Measurements from ENCODE around the gene DPP9.

The DPP9 gene

DNA sequence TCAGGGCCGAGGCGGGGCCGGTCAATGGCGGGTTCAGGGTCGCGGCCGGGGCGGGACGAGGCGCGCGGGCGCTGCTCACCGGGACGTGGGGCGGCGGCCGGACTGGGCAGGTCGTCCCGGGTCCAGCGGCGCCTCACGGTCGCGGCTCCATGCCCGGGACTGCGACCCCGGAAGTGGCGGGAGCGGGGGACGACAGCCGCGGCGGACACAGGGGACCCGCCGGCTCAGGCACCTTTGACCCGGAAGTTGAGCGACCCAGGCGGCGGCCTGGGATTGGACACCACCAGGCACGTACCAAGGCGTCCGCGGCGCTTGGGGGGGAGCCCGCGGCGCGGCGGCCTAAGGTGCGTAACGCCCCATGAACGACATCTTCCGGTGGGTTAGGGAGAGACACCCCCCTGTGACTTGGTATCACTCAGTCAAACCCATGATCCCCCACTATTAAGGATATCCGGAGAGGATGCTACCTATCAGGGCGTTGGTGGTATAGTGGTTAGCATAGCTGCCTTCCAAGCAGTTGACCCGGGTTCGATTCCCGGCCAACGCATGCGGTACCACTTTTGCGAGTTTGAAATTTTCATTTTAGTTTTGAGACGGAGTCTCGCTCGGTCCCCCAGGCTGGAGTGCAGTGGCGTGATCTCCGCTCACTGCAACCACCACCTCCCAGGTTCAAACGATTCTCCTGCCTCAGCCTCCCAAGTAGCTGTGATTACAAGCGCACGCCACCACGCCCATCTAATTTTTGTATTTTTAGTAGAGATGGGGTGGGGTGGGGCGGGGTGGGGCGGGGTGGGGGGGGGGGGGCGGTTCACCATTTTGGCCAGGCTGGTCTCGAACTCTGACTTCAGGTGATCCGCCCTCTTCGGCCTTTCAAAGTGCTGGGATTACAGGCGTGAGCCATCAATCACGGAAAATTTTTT, at the start of gene DPP9:
DPP9 (minus strand) TSS at position 248 of the 920 bp plus-strand sequence. CDS start 3,936 bp downstream, outside the sequence.
- H3K9ac ChIP-seq (ENCODE audit: low read depth, low read length): peak within 1 kb of the TSS; percentile 73
- H3K4me1 ChIP-seq (ENCODE audit: insufficient read depth, low read length): peaks cover 7% of the 10 kb centered on the region; the same call in 1 of the 2 replicates
- no peaks in the 10 kb centered on the region for H3K9me3 ChIP-seq (ENCODE audit: control insufficient read depth, insufficient read depth, low read length)
- H3K36me3 ChIP-seq (ENCODE audit: insufficient read depth, low read length): peaks cover 3% of the 10 kb centered on the region; the same call in 1 of the 2 replicates

DNA sequence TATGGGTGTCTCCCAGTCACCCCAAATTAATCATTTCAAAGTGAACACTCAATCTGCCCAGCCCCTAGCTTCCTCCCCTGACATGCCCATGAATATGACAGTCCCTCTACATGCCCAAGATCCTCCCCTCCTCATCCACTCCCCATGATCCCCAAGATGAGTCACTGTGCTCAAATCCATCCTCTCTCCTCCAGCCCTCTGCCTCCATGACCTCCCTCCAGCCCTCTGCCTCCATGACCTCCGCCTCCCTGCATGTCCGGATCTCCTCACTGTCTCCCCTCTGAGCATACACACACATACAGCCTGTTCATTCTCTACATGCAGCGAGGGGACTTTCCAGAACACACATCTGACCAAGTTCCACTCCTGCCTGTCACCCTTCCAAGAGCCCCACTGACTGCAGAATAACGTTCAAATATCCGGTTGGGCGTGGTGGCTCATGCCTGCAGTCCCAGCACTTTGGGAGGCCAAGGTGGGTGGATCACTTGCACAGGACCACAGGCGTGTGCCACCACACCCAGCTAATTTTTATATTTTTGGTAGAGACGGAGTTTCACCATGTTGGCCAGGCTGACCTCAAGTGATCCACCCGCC, 49.5 kb upstream of the DPP9 start:
- no peaks in the 10 kb centered on the region for H3K36me3 ChIP-seq (ENCODE audit: insufficient read depth, low read length)
- H3K4me1 ChIP-seq (ENCODE audit: insufficient read depth, low read length): no peaks in the 10 kb centered on the region
- no peak overlapping the region for H3K9ac ChIP-seq (ENCODE audit: low read depth, low read length)
- no peaks in the 10 kb centered on the region for H3K9me3 ChIP-seq (ENCODE audit: control insufficient read depth, insufficient read depth, low read length)

DNA sequence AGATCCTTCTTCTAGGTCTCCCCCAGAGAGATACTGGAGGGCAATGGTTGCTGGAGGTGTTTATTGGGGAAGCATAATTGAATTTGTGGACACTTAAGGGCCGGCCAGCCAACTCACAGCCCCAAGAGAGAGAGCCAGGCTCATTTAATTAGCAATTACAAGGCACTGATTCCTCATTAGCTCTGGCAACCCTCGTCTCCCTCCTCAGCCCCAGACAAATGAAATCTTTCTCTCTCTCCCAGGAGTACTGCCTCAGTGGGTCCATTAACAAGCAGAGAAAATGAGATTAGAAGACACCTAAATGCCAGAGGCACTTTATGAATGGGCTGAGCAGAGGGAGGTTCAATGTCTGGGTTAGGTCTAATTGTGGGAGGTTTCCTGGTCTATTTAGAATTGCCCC, 48.9 kb upstream of the DPP9 start:
- Histone ChIP-seq H3K9ac (ENCODE audit: low read depth, low read length) (no peak overlapping the region), H3K4me1 (ENCODE audit: insufficient read depth, low read length) (no peaks in the 10 kb centered on the region), H3K9me3 (ENCODE audit: control insufficient read depth, insufficient read depth, low read length) (no peaks in the 10 kb centered on the region), H3K36me3 (ENCODE audit: insufficient read depth, low read length) (no peaks in the 10 kb centered on the region)

DNA sequence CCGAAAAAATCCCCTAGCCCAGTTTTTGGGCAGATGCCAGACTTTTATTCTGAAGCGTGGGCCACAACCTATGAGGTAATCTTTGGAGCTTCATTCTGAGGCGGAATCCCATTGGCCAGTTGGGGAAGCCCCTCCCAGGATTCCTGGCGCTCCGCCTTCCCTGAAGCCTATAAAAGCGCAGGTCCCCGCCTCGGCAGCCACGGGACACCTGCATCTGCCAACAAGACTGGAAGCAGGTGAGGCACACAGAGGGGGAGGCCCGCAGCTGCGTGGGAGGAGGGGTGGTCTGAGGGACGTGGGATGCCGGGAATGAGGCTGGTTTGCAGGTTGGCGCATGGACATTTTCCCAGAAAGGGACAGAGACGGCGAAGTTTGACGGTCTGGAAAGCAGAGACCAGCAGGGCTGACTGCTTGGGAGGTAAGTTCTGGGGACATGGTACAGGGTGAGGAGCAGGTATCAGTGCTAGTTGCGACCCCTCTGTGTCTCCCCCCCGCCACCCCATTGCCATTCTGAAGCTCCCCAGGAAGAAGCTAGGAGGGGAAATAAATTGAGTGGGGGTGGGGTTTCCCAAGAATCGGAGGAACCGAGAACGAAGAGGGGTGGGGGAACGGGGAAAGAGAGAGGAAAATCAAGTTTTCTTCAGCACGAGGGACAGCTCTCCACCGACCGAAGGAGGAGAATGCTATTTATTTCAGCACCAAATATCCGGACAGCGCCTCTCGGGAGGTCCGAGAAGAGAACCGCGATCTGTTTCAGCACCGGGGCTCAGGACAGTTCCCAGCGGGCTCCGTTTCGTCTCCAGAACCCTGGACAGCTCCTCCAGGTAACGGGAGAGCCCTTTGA, 45.5 kb upstream of the DPP9 start:
- H3K36me3 ChIP-seq (ENCODE audit: insufficient read depth, low read length): no peaks in the 10 kb centered on the region
- H3K4me1 ChIP-seq (ENCODE audit: insufficient read depth, low read length): no peaks in the 10 kb centered on the region
- no peaks in the 10 kb centered on the region for H3K9me3 ChIP-seq (ENCODE audit: control insufficient read depth, insufficient read depth, low read length)
- no peak overlapping the region for H3K9ac ChIP-seq (ENCODE audit: low read depth, low read length)

DNA sequence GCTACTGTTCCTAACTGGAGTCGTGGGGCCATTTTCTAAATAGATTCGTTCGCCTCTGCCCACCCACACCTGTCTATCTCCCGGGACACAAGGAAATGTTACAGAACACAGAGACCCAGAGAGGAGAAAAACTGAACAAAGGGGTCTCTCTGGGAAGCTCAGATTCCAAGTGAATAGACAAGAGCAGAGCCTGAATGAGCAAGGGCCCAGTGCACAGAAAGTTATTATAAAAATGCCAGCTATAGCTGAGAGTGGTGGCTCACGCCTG, 40.7 kb upstream of the DPP9 start:
- H3K4me1 ChIP-seq (ENCODE audit: insufficient read depth, low read length): no peaks in the 10 kb centered on the region
- no peak overlapping the region for H3K9ac ChIP-seq (ENCODE audit: low read depth, low read length)
- H3K36me3 ChIP-seq (ENCODE audit: insufficient read depth, low read length): no peaks in the 10 kb centered on the region
- no peaks in the 10 kb centered on the region for H3K9me3 ChIP-seq (ENCODE audit: control insufficient read depth, insufficient read depth, low read length)

DNA sequence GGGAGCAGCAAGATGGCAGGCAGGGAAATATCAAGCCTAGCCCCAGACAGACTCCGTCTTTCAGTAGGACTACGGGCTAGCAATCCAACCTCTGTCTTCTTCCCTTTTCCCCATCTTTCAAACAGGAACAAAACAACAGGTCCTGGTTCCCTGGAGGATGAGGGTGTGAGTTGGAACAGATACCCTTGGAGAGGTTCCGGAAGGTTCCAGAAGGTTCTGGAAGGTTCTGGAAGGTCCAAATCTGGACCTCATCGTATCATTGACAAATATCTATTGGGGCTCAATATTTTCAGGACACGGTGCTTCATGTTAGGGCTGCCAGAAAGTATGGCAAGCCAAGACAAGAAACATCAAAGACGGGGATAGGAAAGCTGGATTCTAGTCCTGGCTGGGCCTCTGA, 39.4 kb upstream of the DPP9 start:
- H3K9ac ChIP-seq (ENCODE audit: low read depth, low read length): no peak overlapping the region
- no peaks in the 10 kb centered on the region for H3K4me1 ChIP-seq (ENCODE audit: insufficient read depth, low read length)
- H3K9me3 ChIP-seq (ENCODE audit: control insufficient read depth, insufficient read depth, low read length): no peaks in the 10 kb centered on the region
- no peaks in the 10 kb centered on the region for H3K36me3 ChIP-seq (ENCODE audit: insufficient read depth, low read length)

DNA sequence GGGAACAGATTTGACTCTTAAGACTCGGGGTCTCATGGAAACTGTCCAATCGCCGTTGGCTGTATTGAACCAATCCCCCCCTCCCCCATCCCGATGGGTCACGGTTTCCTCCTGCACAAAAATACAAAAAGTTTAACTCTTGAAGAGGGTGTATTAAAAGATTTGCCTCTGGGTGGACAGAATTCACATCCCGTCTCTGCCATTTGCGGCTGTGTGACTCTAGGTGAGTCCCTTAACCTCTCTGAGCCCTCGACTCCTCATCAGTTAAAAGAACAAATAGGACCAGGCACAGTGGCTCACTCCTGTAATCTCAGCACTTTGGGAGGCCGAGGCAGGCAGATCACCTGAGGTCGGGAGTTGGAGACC, 36.6 kb upstream of the DPP9 start:
- peak overlapping the region; percentile 33; the same call in 1 of the 2 replicates for H3K9ac ChIP-seq (ENCODE audit: low read depth, low read length)
- H3K9me3 ChIP-seq (ENCODE audit: control insufficient read depth, insufficient read depth, low read length): no peaks in the 10 kb centered on the region

DNA sequence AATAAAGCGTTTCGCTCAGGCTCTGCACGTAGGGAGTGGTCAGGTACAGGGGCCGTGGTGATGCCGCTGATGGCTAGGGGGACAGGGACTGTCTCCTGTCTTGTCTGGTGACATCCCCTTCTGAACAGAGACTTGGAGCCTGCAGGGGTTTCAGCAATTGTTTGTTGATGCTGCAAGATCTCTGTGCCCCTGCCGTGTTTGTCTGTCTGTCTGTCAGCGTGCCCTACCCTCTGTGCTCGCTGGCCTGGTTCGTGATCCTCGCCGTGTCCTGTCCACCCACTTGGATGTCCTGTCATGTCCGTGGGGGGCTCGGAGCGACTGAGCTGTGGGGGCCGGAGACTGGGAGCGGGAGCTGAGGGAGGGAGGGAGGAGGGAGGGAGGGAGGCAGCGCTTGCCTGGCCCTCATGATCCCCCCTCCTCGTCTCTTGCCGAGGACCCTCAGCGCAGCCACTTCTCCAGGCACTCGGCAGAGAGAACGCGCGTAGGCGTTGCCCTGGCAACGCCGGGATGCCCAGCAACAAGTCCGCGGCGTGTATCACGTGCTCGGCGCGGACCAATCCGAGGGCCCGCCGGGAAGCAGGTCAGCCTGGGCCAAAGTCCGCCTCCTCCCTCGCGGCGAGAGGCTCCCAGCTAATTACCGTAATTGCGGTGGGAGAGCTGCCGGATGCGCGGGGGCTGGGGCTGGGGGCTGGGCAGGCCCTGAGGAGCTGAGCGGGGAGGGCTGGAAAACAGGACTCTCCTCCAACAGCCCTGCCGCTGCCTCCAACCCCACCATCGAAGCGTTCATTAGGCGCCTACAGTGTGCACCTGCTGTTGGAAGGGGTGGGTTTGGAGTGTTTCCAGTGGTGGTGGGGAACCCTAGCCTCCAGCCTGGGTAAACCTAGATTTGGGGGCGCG, 36.0 kb upstream of the DPP9 start:
- H3K9ac ChIP-seq (ENCODE audit: low read depth, low read length): peak overlapping the region; percentile 33; the same call in 1 of the 2 replicates
- no peaks in the 10 kb centered on the region for H3K36me3 ChIP-seq (ENCODE audit: insufficient read depth, low read length)
- H3K9me3 ChIP-seq (ENCODE audit: control insufficient read depth, insufficient read depth, low read length): no peaks in the 10 kb centered on the region
- no peaks in the 10 kb centered on the region for H3K4me1 ChIP-seq (ENCODE audit: insufficient read depth, low read length)

More for the DNA sequence above, 36.6 kb upstream of the DPP9 start:
- Histone ChIP-seq H3K36me3 (ENCODE audit: insufficient read depth, low read length) (no peaks in the 10 kb centered on the region), H3K4me1 (ENCODE audit: insufficient read depth, low read length) (no peaks in the 10 kb centered on the region)

DNA sequence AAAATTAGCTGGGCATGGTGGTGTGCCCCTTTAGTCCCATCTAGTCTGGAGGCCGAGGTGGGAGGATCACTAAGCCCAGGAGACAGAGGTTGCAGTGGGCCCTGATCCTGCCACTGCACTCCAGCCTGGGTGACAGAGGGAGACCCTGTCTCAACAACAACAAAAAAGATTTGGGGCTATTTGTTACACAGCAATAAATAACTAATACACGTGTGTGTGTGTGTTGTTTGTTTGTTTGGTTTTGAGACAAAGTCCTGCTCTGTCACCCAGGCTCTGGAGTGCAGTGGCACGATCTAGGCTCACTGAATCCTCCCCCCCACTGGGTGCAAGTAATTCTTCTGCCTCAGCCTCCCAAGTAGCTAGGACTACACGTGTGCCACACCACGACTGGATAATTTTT, 35.0 kb upstream of the DPP9 start:
- Histone ChIP-seq H3K9ac (ENCODE audit: low read depth, low read length) (no peak overlapping the region), H3K4me1 (ENCODE audit: insufficient read depth, low read length) (no peaks in the 10 kb centered on the region), H3K9me3 (ENCODE audit: control insufficient read depth, insufficient read depth, low read length) (no peaks in the 10 kb centered on the region), H3K36me3 (ENCODE audit: insufficient read depth, low read length) (no peaks in the 10 kb centered on the region)

DNA sequence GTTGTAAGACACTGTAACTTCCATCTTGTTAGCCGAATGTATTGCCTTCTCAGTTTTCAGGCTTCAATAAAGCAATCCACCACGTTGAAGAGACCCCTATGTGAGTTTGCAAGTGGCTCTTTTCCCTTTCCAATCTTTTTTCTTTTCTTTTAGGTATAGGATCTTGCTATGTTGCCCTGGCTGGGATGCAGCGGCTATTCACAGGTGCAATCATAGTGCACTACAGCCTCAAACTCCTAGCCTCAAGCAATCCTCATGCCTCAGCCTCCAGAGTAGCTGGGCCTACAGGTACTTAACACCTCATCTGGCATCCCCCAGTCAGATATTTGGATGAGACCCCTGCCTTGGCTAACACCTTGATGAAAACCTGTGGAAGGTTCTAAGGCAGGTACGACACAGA, 34.4 kb upstream of the DPP9 start:
- H3K36me3 ChIP-seq (ENCODE audit: insufficient read depth, low read length): no peaks in the 10 kb centered on the region
- no peaks in the 10 kb centered on the region for H3K9me3 ChIP-seq (ENCODE audit: control insufficient read depth, insufficient read depth, low read length)
- no peak overlapping the region for H3K9ac ChIP-seq (ENCODE audit: low read depth, low read length)
- no peaks in the 10 kb centered on the region for H3K4me1 ChIP-seq (ENCODE audit: insufficient read depth, low read length)

DNA sequence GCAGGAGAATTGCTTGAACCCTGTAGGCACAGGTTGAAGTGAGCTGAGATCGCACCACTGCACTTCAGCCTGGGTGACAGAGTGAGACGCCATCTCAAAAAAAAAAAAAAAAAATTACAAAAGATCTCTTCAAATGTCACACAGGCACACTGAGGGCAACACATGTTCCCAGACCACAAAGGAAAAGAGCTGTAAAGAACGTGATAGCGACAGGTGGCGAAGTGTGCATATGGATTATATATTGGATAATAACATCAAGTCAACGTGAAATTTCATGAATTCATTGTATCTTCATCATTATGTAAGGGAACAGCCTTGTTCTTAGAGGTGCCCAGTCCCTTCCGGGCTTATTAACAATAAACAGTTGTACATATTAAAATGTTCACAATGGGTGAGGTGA, 31.8 kb upstream of the DPP9 start:
- Histone ChIP-seq H3K9me3 (ENCODE audit: control insufficient read depth, insufficient read depth, low read length) (no peaks in the 10 kb centered on the region), H3K9ac (ENCODE audit: low read depth, low read length) (no peak overlapping the region), H3K36me3 (ENCODE audit: insufficient read depth, low read length) (no peaks in the 10 kb centered on the region), H3K4me1 (ENCODE audit: insufficient read depth, low read length) (no peaks in the 10 kb centered on the region)

DNA sequence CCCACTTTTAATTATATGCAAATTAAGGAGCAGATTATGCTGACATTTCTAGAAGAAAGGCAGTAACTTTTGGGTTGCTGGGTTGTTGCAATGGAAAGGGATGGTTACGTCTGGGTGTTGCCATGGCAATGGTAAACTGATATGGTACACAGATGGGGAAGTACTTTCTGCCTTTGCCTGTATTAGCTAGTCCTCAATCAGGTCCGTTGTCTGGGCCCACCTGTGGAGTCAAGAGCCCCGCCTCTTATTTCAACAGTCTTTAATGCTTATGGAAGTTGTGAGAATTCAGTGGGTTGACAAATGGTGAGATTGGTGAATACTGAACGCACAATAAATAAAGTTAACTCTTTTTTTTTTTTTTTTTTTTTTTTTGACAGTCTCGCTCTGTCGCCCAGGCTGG, 30.6 kb upstream of the DPP9 start:
- Histone ChIP-seq H3K9me3 (ENCODE audit: control insufficient read depth, insufficient read depth, low read length) (no peaks in the 10 kb centered on the region), H3K4me1 (ENCODE audit: insufficient read depth, low read length) (no peaks in the 10 kb centered on the region), H3K36me3 (ENCODE audit: insufficient read depth, low read length) (no peaks in the 10 kb centered on the region), H3K9ac (ENCODE audit: low read depth, low read length) (no peak overlapping the region)

DNA sequence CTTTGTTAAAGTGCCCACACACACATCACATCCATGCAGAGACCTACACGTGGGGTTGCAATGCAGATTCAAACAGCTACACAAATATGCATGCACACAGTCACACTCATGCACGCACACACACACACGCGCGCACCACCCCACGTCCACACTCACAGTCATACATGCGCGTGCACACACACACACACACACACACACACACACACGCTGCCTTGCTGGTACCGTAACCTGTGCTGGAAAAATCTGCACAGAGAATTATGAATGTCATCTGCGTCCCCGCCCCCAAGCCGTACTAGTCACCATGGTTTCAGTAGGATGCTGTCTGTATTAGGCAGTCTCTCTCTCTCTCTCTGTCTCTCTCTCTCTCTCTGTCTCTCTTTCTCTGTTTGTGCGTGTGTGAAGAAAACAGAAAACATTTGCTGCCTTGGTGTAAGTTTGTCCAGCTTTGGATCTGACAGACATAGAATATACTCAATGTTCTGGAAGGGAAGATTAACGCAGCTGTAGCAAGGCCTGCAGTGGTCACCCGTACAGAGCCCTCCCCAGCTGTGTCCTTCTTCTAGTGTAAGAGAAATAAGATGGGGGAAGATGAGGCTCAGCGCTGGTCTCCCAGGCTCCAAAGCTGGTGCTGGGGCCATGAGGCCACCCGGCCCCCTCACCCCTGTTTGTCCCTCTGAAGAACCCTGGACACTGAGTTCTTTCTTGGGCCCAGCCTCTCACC, 26.4 kb upstream of the DPP9 start:
- H3K9ac ChIP-seq (ENCODE audit: low read depth, low read length): no peak overlapping the region
- H3K4me1 ChIP-seq (ENCODE audit: insufficient read depth, low read length): no peaks in the 10 kb centered on the region
- H3K9me3 ChIP-seq (ENCODE audit: control insufficient read depth, insufficient read depth, low read length): no peaks in the 10 kb centered on the region
- H3K36me3 ChIP-seq (ENCODE audit: insufficient read depth, low read length): no peaks in the 10 kb centered on the region
